A549 treated with DMSO at 1 μM for 4 hours (cell line): ENCODE data around the gene CYB5R3. TPM values are rescaled to one million over a fixed set of nuclear protein-coding genes. Genes with fewer than 3 reads are reported as not detected.

Experiments
- total RNA-seq: library from RNA; stranded (reverse); fragments of 200-300 nt; extraction: Qiagen RNA extraction; gene quantifications from 5 replicates; pipeline ENCODE4 v1.2.3, GENCODE V29; 2022; ENCODE audit warnings: low read depth

Gene CYB5R3
- 92.6 to 114 TPM (median 96.7 TPM) in 5 replicates for total RNA-seq

DNA sequence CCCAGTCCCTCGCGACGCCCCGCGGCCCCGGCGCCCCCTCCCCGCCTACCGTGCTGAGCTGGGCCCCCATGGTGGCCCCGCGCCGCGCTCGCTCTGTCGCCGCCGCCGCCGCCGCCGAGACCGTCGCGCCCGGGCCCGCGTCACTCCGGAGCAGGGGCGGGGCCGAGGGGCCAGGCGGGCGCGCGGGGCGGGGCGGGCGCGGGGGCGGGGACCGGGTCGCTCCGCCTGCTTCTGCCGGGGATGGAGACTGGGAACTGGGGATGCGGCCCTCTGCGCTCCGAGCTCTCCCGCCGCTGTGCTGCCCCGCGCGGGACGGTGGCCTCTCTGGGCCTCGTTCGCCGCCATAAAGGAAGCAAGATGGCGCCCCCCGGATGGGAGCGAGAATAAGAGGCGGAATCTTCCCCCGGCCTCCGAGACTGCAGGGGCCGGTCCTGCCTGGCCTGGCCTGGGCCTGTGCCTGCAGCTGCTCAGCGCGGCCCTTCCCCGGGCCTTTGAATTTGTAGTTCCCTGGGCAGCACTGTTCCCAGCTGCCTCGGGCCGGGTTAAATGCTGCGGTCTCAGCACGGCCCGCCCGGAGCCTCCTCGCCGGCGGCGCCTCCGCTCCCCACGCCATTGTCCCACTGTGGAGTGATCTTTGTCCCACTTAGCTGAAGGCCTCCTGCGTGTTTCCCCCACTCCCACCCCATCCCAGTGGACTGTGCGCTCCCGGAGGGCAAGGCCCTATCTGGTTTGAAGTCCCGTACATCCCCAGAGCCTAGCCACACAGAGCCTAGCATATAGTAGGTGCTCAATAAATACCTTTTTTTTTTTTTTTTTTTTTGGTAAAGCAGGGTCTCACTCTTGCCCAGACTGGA, at the start of gene CYB5R3:
Gene CYB5R3, minus strand, starts transcription at position 147 of the 854 bp plus-strand sequence. Its CDS starts 77 bp downstream, at position 70.

DNA sequence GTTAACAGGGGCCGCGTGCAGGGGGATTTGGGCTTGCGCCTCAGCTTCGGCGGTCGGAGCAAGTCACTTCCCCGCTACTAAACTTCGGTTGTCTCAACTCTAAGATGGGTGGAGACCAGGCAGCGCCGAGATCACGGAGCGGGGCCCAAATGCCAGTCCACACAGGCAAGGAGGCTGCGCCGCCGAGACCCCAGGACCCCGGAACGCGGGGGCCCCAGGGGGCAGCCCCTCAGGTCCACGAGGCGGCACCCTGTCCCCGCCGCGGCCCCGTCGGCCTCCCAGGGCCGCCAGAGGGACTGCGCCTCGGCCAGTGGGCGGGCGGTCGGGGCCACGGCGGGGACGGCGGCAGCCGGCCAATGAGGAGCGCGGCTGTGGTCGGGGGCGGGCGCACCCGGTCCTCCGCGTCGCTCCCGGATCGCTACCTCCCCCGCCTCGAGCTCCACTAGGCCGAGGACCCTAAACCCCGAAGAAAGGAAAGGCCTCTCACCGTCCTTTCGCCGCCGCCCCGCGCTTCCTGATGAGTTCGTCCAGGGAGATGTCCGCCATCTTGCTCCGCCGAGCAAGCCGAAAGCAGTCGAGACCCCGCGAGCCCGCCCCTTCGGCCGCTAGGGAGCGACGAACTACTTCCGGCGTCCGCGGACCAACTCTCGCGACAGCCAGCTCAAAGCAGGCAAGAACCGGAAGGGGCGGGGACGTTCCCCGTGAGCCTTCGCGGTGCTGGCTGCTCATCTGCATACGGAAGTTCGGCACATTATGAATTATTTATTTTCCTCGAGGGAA, 34.7 kb downstream of the CYB5R3 start, which contains the start of gene POLDIP3:
Gene POLDIP3, minus strand, starts transcription at position 572 of the 780 bp plus-strand sequence. Its CDS starts 26 bp downstream, at position 546.

Other genes starting within 250 kb of the CYB5R3 start
- not detected in 5 replicates for gene NFAM1, start 217.0 kb downstream of the CYB5R3 start, total RNA-seq
- 46.4 to 58.6 TPM (median 55.1 TPM) in 5 replicates for gene RRP7A, start 129.6 kb downstream of the CYB5R3 start, total RNA-seq
- 0.13 to 0.28 TPM (median 0.18 TPM) in 4 of 5 replicates, not detected in the other for gene SERHL2, start 95.4 kb downstream of the CYB5R3 start, total RNA-seq
- 36.8 to 44.3 TPM (median 41.7 TPM) in 5 replicates for gene POLDIP3, start 34.5 kb downstream of the CYB5R3 start, total RNA-seq
- gene ATP5MGL, start 8.8 kb downstream of the CYB5R3 start, total RNA-seq = not detected in 5 replicates
- gene A4GALT, start 71.5 kb upstream of the CYB5R3 start, total RNA-seq = 11.6 to 16.4 TPM (median 13.2 TPM) in 5 replicates
- 14.7 to 19.9 TPM (median 17.9 TPM) in 5 replicates for gene ARFGAP3, start 207.9 kb upstream of the CYB5R3 start, total RNA-seq